Fibroblast of the aortic adventitia (primary cell): Measurements from ENCODE around the gene RFK. TPM values are rescaled to one million over a fixed set of nuclear protein-coding genes. Genes with fewer than 3 reads are reported as not detected.

ENCODE experiments used
- DNase-seq: peaks from one replicate; pipeline ENCODE4 v3.0.0-alpha.2; 2010; ENCODE audit warnings: low read depth
- H3K4me3 ChIP-seq: 2 replicates; pipeline ENCODE4 v1.5.1; 2011; ENCODE audit warnings: low read depth, mild to moderate bottlenecking, control low read depth, low read length, moderate library complexity
- total RNA-seq: library from RNA; depleted of rRNA; stranded (reverse); fragments of >200 nt; gene quantifications from 2 replicates; pipeline ENCODE4 v1.2.3, GENCODE V29; 2012; ENCODE audit warnings: low replicate concordance
- TF ChIP-seq, protein P1 (sequence below): IDR thresholded peaks from 2 replicates; pipeline ENCODE4 v1.5.1; 2011; ENCODE audit warnings: mild to moderate bottlenecking, low read length, control low read depth, inconsistent platforms; ENCODE audit not compliant: insufficient read depth

RFK gene
- total RNA-seq, 1 donor = 28.7 TPM

DNA sequence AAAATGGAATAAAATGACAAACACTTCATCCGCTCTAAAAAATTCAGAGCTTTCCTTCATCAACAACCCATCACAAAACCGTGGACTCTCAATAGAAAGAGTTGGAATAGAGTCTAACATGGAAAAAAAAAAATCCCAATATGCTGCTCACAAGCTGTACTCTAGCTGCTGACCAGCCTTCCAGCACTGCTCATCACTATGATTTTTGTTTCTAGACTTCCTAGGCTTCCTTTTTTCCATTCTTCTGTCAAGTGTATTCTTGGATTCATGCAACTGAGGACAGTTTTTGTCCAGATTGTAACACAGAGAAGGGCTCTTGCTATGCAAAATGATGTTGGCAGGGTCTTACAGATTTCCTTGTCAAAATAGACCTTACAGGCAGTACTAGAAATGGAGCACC lies 34.5 kb downstream of the RFK start:
- TF ChIP-seq, protein P1, sequence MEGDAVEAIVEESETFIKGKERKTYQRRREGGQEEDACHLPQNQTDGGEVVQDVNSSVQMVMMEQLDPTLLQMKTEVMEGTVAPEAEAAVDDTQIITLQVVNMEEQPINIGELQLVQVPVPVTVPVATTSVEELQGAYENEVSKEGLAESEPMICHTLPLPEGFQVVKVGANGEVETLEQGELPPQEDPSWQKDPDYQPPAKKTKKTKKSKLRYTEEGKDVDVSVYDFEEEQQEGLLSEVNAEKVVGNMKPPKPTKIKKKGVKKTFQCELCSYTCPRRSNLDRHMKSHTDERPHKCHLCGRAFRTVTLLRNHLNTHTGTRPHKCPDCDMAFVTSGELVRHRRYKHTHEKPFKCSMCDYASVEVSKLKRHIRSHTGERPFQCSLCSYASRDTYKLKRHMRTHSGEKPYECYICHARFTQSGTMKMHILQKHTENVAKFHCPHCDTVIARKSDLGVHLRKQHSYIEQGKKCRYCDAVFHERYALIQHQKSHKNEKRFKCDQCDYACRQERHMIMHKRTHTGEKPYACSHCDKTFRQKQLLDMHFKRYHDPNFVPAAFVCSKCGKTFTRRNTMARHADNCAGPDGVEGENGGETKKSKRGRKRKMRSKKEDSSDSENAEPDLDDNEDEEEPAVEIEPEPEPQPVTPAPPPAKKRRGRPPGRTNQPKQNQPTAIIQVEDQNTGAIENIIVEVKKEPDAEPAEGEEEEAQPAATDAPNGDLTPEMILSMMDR = no peak
- DNase-seq = no peak
- no peak overlapping the region for H3K4me3 ChIP-seq

DNA sequence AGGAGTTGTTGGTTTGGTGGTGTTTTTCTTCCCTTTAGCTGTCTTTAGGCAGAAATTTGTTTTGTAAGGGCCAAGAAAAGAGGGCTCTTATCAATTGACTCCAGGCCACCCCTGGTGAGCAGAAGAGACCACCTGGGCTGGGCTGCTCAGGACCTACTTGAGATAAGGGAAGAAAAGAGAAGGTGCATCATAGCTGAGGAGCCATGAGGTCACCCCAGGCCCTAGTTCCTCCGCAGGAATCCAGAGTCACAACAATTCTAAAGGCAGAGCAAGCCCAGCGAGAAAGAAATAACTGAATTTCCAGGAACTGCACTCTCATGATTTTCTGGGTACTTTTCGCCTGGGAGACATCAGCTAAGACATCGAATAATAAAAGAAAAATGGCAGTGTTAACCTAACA lies 34.9 kb downstream of the RFK start:
- DNase-seq = no peak
- TF ChIP-seq, protein P1 = no peak
- H3K4me3 ChIP-seq = no peak overlapping the region

DNA sequence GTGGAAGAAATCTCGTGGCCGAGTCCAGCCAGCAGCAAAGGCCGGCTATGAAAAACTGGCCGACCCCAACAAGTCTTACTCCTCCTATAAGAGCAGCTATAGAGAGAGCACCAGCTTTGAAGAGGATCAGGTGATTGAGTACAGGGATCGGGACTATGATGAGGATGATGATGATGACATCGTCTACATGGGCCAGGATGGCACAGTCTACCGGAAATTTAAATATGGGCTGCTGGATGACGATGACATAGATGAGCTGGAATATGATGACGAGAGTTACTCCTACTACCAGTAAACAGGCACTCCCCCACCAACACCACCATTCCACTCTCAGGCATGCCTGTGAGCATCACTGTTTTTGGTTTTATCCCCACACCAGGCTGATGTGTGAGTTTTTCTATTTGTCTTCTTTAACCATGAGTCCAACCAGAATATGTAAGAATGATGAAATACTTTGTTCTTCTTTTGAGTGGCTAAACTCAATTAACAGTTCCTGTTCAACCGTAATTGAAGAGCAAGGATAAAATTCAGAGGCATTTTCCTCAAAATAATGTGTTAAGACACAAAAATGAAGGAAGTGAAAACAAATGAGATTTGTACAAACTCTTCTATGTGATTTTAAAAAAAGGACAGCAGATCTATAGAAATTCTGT lies 35.5 kb downstream of the RFK start:
- TF ChIP-seq, protein P1 = no peak
- no peak for DNase-seq
- no peak overlapping the region for H3K4me3 ChIP-seq

DNA sequence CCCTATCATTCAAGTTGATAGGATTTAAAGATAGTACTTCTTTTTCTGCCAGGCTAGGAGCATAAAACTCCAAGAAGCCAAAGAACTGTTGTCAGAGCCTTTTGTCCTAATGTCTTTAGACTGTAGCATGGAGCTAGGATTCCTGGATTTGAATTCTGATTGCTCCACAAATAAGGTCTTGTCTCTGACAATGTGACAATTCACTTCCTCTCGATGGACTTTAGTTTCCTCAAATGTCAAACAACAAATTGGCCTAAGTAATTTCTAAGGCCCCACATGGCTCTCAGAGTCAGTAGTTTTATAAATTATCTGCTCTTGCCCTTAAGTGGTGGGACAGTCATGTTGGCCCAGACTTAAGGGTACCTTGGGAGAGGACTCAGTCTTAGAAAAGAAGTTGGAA lies 36.7 kb downstream of the RFK start:
- DNase-seq = no peak
- TF ChIP-seq, protein P1 = no peak
- no peak overlapping the region for H3K4me3 ChIP-seq

DNA sequence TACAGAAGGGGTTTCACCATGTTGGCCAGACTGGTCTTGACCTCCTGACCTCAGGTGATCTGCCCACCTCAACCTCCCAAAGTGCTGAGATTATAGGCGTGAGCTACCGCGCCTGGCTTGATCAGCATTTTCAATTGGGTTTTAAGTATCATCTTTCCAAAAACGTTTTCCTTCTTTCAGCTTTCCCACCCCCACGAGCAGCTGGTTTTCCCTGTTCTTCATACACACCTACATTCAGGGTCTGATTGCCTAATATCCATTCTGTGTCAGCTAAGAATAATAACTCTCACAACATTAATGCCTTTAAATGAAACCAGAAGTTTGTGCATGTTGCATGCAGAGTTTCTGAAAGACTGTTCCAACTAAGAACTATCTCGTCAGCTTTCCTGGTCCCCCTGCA lies 38.3 kb downstream of the RFK start:
- TF ChIP-seq, protein P1 = no peak
- H3K4me3 ChIP-seq = no peak overlapping the region
- DNase-seq = no peak

DNA sequence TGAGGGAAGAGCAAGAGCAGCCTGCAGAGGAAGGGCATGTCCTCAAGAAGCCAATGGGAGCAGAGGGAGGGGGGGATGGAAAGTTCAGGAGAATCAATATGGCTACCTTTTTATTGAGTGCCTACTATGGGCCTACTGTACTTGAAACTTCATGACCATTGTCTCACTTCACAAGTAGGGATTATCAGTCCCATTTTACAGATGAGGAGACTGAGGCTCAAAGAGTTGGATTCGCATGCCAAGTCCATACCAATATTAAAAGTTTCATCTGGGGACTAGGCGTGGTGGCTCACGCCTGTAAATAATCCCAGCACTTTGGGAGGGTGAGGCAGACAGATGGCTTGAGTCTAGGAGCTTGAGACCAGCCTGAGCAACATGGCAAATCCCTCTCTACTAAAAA lies 40.0 kb downstream of the RFK start:
- TF ChIP-seq, protein P1 = no peak
- no peak overlapping the region for H3K4me3 ChIP-seq

DNA sequence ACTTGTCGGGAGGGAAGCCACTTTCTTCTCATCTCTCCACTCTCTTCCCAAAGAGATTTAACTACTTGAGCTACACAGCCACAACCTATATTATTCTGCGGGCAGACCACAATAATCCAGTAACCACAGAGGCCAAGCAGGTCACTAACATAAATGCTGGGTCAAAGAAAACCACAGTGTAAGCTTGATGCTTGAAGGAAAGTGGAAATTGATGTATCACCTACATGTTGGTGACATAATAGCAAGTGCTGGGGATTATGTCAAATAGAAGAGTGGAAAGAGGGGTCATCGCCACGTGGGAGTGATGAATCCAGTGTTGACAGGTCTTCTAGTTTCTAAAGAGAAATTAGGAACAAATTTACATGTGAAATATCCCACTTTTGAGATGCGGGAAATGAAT lies 40.9 kb downstream of the RFK start:
- no peak for DNase-seq
- TF ChIP-seq, protein P1 = no peak

More for the DNA sequence above, 40.0 kb downstream of the RFK start:
- DNase-seq = no peak

More for the DNA sequence above, 40.9 kb downstream of the RFK start:
- no peak overlapping the region for H3K4me3 ChIP-seq
